Right hindlimb (tissue), 1 donor: Measurements from ENCODE around the gene MYCBPAP.

Experiments
- DNase-seq: peaks from one replicate; pipeline ENCODE4 v3.0.0-alpha.2; 2018

The MYCBPAP gene

DNA sequence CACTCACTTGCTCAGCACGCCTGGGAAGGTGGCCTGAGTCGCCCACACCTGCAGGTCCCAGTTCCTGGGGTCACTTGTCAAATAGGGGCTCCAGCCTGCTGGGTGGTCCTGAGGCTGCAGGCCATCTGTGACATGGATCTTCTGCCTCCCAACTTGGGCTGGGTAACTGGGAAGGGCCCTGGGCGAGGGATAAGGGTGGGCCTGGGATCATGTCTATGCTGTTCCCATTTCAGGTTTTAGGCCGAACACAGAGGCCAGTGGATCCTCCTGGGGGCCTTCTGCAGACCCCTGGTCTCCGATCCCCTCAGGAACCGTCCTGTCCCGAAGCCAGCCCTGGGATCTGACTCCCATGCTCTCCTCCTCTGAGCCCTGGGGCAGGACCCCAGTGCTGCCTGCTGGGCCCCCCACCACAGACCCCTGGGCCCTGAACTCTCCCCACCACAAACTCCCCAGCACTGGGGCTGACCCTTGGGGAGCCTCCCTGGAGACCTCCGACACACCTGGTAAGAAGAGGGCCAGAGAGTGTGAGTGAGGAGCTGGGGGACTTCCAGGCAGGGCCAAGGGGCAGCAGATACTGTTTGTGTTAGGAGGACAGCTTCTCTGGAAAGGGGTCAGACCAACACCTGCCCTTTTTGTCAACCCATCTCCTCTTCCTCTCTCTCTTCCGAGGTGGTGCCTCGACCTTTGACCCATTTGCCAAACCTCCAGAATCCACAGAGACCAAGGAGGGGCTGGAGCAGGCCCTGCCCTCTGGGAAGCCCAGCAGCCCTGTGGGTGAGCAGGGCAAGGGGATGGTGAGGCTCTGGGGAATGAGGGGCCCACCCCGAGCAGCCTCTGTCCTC lies 32.5 kb downstream of the MYCBPAP start:
- DNase-seq = no peak

- DNase-seq = no peak
Observed at GRCh38 chr17:50541402-50541715, 33.1 kb downstream of the MYCBPAP start.

DNA sequence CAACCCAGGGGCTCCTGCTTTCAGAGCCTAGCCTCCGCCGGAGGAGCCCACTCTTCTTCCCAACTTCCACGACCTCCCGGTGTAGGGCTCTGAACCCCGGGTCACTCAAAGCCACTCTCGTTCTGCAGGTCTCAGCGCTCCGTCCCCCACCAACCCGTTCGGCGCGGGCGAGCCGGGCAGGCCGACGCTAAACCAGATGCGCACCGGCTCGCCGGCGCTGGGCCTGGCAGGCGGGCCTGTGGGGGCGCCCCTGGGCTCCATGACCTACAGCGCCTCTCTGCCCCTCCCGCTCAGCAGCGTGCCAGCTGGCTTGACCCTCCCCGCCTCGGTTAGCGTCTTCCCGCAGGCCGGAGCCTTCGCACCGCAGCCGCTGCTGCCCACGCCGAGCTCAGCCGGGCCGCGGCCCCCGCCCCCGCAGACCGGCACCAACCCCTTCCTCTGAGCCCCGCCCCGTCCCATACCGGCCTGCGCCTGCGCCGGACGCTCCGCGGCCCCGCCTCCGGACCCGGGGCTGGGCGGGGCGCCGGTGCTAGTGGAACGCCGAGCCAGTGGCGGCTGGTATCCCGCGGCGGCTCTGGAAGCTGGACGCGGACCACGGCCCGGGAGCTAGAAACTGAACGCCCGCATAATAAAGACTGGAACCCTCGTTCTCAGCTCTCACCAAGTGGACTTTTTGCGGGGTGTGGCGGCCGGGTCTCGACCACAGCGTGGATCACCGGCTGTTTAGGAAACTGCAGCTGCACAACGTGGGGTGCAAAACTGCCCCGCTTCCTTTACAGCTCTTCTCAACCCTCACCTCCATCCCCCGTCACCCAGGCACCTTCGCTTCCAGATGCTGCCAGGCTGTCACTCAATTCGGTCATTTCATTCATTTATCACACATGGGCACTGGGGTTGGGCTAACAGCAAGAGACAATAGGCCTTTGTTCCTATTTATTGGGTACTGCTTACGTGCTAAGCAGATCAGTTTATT lies 33.8 kb downstream of the MYCBPAP start:
- DNase-seq = peak; percentile 91

DNA sequence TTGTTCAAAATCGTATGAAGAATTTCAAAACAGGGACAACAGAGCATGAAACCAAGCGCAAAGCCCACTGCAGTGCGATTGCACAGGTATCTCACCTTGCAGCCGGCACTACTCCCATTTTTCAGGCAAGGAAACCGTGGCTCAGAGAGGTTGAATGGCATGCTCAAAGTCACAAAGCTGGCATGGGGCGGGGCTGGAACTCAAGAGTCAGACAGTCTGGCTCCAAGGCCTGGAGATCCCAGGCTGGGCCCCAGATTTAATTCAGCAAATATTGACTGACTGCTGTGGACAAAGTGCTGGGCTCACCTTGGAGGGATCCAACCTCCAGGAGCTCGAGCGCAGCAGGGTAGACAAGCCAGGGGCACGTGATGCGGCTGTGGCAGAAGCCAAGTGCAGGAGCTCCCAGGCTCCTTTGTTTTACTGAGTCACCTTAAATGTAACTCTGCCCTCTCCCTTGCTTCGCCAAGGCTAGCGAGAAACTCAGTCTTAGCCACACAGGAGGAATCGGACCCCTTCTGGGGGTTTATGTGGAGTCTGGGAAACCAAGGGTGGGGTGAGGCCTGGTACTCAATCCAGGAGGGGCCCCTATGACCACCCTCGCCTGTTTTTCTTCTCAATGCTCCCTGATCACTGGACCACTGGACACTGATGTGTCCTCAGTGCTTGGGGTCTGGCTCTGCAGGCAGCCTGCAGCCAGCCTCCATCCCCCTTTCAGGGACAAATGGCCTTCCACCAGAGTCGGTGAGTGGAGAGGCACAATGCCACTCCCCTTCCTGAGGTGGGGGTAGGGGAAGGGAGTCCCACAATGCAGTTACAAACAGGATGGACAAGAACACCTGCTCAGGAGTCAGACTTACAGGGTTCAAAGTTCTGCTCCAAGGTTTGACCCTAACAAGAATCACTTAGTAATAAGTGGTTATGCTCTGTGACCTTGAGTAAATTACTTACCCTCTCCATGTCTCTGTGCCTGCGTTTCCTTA lies 34.8 kb downstream of the MYCBPAP start:
- no peak for DNase-seq

GRCh38 chr17:50544516-50544915 lies 36.3 kb downstream of the MYCBPAP start:
- no peak for DNase-seq

- DNase-seq = no peak
Observed at GRCh38 chr17:50545311-50545710, 37.1 kb downstream of the MYCBPAP start.

GRCh38 chr17:50546701-50547034 lies 38.4 kb downstream of the MYCBPAP start:
- no peak for DNase-seq

- DNase-seq = peak; percentile 93
Observed at GRCh38 chr17:50547035-50547735, 38.9 kb downstream of the MYCBPAP start, which contains the start of gene SPATA20. SPATA20 (plus strand) TSS chr17:50547174; CDS start chr17:50547209, 35 bp downstream.

GRCh38 chr17:50547736-50548083 lies 39.5 kb downstream of the MYCBPAP start:
- DNase-seq = peak; percentile 64

DNA sequence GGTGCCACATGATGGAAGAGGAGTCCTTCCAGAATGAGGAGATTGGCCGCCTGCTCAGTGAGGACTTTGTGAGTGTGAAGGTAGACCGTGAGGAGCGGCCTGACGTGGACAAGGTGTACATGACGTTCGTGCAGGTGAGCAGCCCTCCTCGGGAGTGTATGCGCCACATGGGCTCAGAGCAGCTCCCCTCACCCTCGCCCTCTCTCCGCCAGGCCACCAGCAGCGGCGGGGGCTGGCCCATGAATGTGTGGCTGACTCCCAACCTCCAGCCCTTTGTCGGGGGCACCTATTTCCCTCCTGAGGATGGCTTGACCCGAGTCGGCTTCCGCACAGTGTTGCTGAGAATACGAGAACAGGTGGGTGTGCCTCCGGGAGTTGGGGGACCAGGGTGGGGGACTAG lies 40.6 kb downstream of the MYCBPAP start:
- no peak for DNase-seq

DNA sequence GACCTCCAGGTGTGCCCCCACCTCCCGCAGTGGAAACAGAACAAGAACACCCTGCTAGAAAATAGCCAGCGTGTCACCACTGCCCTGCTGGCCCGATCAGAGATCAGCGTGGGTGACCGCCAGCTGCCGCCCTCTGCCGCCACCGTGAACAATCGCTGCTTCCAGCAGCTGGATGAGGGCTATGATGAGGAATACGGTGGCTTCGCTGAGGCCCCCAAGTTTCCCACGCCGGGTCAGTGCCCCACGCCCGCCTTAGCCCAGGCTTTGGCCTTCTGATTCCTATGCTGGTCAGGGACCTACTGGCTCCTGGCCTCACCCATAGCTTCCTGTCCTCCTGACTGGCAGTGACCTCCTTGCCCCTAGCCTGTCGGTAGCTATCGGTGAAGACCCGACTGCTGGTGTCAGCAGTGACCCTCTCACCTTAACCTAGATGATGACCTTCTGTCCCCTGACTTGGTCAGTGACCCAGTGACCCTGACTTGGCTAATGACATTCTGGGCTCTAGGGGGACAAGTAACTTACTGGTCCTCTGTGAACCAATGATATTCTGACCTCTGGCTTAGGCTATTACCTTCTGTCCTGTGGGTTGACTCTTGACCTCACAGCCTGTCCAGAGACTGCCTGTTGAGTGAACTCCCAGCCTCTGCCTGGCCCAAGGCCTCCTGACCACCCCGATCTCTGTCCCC lies 41.2 kb downstream of the MYCBPAP start:
- no peak for DNase-seq

DNA sequence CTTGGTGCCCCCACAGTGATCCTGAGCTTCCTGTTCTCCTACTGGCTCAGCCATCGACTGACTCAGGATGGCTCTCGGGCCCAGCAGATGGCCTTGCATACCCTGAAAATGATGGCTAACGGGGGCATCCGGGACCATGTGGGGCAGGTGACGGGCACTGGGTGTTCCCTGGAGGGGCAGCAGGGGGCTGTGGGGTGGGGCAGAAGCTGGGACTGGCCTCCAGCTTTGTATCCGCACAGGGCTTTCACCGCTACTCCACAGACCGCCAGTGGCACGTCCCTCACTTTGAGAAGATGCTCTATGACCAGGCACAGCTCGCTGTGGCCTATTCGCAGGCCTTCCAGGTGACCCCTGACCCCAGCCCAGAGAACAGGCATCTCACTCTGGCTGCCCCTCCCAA lies 41.7 kb downstream of the MYCBPAP start:
- DNase-seq = no peak

- peak; percentile 88 for DNase-seq
Observed at GRCh38 chr17:50550661-50551432, 42.6 kb downstream of the MYCBPAP start.

DNA sequence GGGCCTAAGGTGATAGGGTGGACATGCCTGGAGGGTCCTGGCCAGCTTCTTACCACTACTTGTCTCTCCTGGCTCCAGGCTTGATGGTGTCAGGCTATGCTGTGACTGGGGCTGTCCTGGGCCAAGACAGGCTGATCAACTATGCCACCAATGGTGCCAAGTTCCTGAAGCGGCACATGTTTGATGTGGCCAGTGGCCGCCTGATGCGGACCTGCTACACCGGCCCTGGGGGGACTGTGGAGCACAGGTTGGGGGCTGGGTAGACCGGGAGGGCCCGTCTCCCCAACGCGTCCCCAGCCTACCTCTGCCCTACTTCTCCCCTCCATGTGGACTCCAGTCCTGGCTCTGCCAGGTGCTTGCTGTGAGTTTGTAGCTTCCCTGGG lies 43.2 kb downstream of the MYCBPAP start:
- no peak for DNase-seq

GRCh38 chr17:50551884-50552283 lies 43.6 kb downstream of the MYCBPAP start:
- no peak for DNase-seq

DNA sequence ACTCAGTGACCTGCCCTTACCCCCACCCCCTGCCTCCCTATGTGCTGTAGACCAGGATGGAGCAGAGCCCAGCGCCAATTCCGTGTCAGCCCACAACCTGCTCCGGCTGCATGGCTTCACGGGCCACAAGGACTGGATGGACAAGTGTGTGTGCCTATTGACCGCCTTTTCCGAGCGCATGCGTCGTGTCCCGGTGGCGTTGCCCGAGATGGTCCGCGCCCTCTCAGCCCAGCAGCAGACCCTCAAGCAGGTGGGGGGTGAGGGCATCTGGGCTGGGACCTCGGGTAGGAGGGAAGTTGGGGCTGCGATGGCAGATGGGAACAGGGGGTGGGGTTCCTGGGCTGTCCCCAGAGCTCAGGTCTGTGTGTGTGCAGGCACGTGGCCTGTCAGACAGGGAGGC lies 46.0 kb downstream of the MYCBPAP start:
- no peak for DNase-seq

DNA sequence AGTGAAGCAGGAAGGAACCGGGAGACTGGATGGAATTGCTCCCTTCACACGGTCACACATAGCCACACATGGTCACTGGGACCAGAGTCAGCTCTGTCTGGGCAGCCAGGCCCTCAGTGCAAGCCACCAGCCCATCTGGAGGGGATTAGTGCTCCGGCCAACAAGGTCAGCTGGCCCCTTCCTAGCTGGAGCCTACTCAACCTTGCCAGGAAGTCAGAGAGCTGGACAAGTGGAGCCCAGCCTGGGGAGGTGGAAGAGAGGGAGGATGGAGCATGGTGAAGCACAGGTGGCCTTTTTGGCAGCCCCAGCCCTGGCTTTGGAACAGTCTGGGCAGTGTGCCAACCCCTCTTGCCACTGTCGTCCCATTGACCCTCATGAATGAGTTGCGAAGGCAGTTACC lies 48.6 kb downstream of the MYCBPAP start:
- DNase-seq = peak; percentile 60

GRCh38 chr17:50557630-50558029 lies 49.4 kb downstream of the MYCBPAP start:
- no peak for DNase-seq

DNA sequence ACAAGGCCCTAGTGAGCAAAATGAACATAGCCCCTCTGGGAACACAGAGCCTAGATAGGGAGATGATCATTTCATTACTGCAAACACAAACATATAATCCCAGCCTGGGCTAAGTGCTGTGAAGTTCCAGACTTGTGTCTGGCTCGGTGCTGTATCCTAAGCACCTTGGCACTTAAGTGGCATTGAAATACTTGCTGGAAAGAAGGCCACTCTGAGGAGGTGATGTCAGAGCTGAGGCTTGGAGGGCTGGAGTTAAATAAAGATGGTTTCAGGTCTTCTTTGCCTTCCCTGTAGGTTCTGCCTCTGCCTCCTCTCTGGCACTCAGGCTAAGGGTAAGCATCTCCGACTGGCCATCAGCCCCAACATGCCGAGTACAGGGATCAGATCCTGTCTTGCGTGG lies 49.9 kb downstream of the MYCBPAP start:
- DNase-seq = no peak

DNA sequence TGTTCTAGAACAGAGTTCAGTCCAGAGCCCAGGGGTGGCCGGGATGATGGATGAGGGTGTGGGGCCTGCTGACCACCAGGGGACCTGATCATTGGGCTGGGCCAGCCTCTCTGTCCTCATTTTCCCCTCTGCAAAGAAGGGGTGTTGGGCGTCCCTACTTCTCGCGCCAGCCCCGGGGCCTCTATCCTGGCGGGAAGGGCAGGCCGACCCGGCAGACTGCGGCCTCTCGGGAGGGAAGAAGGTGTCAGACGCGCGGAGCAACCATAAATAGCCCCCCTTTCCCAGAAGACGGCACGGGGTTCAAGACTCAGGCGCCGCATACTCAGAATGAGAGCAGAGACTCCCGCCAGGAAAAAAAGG lies 50.3 kb downstream of the MYCBPAP start:
- DNase-seq = no peak
